ENCODE results near the gene CCNY. TPM values are rescaled to one million over a fixed set of nuclear protein-coding genes. Genes with fewer than 3 reads are reported as not detected.
"Not testable (repeated sequence)": the region's sequence is repeated elsewhere in the genome, so short reads cannot be mapped to it uniquely, and the experiment has no call there.

The CCNY gene
- total RNA-seq, 2 donors from 2014 or later, result 60.5 to 65.9 TPM

DNA sequence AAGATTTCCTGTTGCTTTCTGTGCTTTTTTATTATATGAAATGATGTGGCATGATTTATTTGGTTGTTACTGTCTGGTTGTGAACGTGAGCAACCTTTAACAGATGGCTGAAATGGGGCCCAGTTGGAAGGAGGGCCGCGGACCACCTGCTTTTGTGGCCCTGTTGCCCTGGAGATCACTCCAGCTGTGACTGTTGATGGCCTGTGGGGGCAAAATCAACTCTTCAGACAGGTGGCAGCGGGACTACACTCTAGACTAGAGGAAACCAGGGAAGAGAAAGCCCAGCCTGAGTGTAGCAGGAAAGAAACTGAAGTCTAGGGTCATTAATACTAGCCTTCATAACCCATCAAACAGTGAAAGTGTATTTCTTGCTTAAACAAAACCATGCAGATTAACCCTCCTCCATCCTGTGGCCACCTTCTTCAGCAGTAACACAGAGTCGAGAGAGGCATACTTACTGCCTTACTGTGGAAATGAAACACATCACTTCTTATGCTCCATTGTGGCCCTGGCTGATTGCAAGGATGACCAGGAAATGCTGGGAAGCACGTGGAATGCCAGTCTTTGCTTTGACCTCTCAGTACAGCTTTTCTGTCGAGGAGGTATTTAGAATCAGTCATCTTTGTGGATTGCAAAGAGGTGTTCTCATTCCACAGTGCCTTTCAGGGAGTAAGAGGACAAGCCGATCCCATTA is 80.5 kb downstream of the CCNY start:
- peak overlapping the region; percentile 19 for H3K27ac Mint-ChIP-seq

DNA sequence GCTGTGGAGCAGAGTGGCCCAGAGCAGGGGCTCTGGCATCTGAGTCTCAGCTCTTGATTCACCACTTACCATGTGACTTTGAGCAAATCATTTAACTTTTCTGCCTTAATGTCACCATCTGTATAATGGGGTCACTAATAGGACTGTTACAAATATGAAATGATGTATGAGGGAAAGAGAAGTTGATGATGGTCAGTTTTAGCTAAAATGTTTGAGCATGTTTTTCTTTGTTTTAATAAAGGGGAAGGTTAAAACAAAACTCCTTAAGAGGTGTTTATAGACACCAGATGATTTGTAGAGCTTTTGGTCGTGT is 81.0 kb downstream of the CCNY start:
- Histone ChIP-seq H3K36me3 (ENCODE audit: control insufficient read depth, insufficient read depth, low read length) (no peaks in the 10 kb centered on the region), H3K4me3 (ENCODE audit: low read length) (no peak overlapping the region), H3K4me1 (ENCODE audit: control insufficient read depth, insufficient read depth, low read length) (peaks cover 21% of the 10 kb centered on the region), H3K9ac (ENCODE audit: extremely low read depth, low read length, poor library complexity, severe bottlenecking) (no peak overlapping the region), H3K27ac (ENCODE audit: low read depth, low read length) (peak overlapping the region; percentile 40), H3K27me3 (ENCODE audit: control insufficient read depth, insufficient read depth, low read length, poor library complexity, severe bottlenecking) (no peaks in the 10 kb centered on the region), H3K9me3 (ENCODE audit: control insufficient read depth, low read length) (no peaks in the 10 kb centered on the region)
- peak overlapping the region; percentile 19 for H3K27ac Mint-ChIP-seq
- TF ChIP-seq, protein P1, sequence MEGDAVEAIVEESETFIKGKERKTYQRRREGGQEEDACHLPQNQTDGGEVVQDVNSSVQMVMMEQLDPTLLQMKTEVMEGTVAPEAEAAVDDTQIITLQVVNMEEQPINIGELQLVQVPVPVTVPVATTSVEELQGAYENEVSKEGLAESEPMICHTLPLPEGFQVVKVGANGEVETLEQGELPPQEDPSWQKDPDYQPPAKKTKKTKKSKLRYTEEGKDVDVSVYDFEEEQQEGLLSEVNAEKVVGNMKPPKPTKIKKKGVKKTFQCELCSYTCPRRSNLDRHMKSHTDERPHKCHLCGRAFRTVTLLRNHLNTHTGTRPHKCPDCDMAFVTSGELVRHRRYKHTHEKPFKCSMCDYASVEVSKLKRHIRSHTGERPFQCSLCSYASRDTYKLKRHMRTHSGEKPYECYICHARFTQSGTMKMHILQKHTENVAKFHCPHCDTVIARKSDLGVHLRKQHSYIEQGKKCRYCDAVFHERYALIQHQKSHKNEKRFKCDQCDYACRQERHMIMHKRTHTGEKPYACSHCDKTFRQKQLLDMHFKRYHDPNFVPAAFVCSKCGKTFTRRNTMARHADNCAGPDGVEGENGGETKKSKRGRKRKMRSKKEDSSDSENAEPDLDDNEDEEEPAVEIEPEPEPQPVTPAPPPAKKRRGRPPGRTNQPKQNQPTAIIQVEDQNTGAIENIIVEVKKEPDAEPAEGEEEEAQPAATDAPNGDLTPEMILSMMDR (conservative IDR thresholded peaks at IDR 0.05), result no peak
- H3K36me3 Mint-ChIP-seq (ENCODE audit: low read depth), result no peaks in the 10 kb centered on the region
- DNase-seq, result no peak
- peaks cover 47% of the 10 kb centered on the region for H3K4me1 Mint-ChIP-seq
- no peaks in the 10 kb centered on the region for H3K9me3 Mint-ChIP-seq
- WGBS, 2 experiments (ENCODE audit: insufficient coverage in 1 of 2, insufficient read length in 1 of 2), result 75% methylated on average over 1 of the region's 1 CpG; no CpG with 5 or more reads in 1 of the 2 experiments
- no peaks in the 10 kb centered on the region for H3K27me3 Mint-ChIP-seq (ENCODE audit: insufficient read depth)
- no peak overlapping the region for H3K4me3 Mint-ChIP-seq

More for the DNA sequence above, 80.5 kb downstream of the CCNY start:
- Mint-ChIP-seq H3K9me3 (no peaks in the 10 kb centered on the region), H3K4me3 (no peak overlapping the region), H3K27me3 (ENCODE audit: insufficient read depth) (no peaks in the 10 kb centered on the region), H3K36me3 (ENCODE audit: low read depth) (no peaks in the 10 kb centered on the region), H3K4me1 (peaks cover 44% of the 10 kb centered on the region)
- WGBS, 2 experiments (ENCODE audit: insufficient coverage in 1 of 2, insufficient read length in 1 of 2), result 69 to 71% methylated on average over 7 to 8 of the region's 8 CpGs
- Histone ChIP-seq H3K4me3 (ENCODE audit: low read length) (no peak overlapping the region), H3K27ac (ENCODE audit: low read depth, low read length) (peak overlapping the region; percentile 40), H3K36me3 (ENCODE audit: control insufficient read depth, insufficient read depth, low read length) (no peaks in the 10 kb centered on the region), H3K4me1 (ENCODE audit: control insufficient read depth, insufficient read depth, low read length) (peaks cover 26% of the 10 kb centered on the region), H3K9me3 (ENCODE audit: control insufficient read depth, low read length) (no peaks in the 10 kb centered on the region), H3K27me3 (ENCODE audit: control insufficient read depth, insufficient read depth, low read length, poor library complexity, severe bottlenecking) (no peaks in the 10 kb centered on the region), H3K9ac (ENCODE audit: extremely low read depth, low read length, poor library complexity, severe bottlenecking) (no peak overlapping the region)
- no peak for DNase-seq
- TF ChIP-seq, protein P1 (conservative IDR thresholded peaks at IDR 0.05), result no peak

DNA sequence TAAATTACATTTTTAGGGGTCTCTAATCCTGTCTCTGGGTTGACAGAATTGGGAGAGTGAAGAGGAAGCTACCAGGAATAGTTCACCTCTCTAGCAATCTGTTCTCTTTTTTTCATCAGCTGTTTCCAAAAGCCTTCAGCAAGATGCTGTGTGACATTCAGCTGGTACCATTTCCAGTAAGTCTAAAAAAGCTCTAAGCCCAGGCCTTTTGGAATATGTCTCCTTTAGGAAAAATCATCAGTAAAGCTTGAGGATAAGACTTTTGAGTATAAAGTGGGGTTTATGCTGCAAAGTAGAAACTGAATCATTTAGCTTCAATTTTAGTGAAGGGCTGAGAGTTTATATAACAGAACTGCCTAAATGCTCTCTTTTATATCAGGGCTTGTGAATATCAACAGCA is 81.5 kb downstream of the CCNY start:
- no peaks in the 10 kb centered on the region for H3K9me3 Mint-ChIP-seq
- Histone ChIP-seq H3K9ac (ENCODE audit: extremely low read depth, low read length, poor library complexity, severe bottlenecking) (no peak overlapping the region), H3K4me1 (ENCODE audit: control insufficient read depth, insufficient read depth, low read length) (peaks cover 19% of the 10 kb centered on the region), H3K4me3 (ENCODE audit: low read length) (no peak overlapping the region), H3K27ac (ENCODE audit: low read depth, low read length) (no peak overlapping the region), H3K36me3 (ENCODE audit: control insufficient read depth, insufficient read depth, low read length) (no peaks in the 10 kb centered on the region), H3K27me3 (ENCODE audit: control insufficient read depth, insufficient read depth, low read length, poor library complexity, severe bottlenecking) (no peaks in the 10 kb centered on the region), H3K9me3 (ENCODE audit: control insufficient read depth, low read length) (no peaks in the 10 kb centered on the region)
- peaks cover 49% of the 10 kb centered on the region for H3K4me1 Mint-ChIP-seq
- no peaks in the 10 kb centered on the region for H3K36me3 Mint-ChIP-seq (ENCODE audit: low read depth)
- TF ChIP-seq, protein P1 (conservative IDR thresholded peaks at IDR 0.05), result no peak
- H3K27me3 Mint-ChIP-seq (ENCODE audit: insufficient read depth), result no peaks in the 10 kb centered on the region
- H3K4me3 Mint-ChIP-seq, result no peak overlapping the region
- H3K27ac Mint-ChIP-seq, result no peak overlapping the region
- DNase-seq, result no peak

DNA sequence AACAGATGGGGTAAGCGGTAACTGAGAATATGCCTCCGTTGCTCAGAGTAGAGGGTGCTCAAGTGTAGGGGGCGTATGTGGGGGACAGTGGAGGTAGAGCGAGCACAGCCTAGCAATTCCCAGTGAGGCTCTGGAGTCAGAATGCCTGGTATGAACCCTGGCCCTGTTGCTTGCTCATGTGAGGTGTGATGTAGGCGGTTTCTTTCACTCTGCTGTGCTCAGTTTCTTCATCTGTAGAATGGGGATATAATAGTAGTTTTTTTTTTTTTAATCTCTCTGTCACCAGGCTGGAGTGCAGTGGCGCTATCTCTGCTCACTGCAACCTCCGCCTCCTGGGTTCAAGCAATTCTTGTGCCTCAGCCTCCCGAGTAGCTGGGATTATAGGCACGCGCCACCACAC is 82.3 kb downstream of the CCNY start:
- not testable (repeated sequence) for H3K27me3 Mint-ChIP-seq (ENCODE audit: insufficient read depth); H3K9me3 Mint-ChIP-seq; H3K4me3 Mint-ChIP-seq; H3K27ac Mint-ChIP-seq; H3K36me3 ChIP-seq (ENCODE audit: control insufficient read depth, insufficient read depth, low read length); H3K36me3 Mint-ChIP-seq (ENCODE audit: low read depth); H3K9me3 ChIP-seq (ENCODE audit: control insufficient read depth, low read length); DNase-seq; H3K27ac ChIP-seq (ENCODE audit: low read depth, low read length); H3K27me3 ChIP-seq (ENCODE audit: control insufficient read depth, insufficient read depth, low read length, poor library complexity, severe bottlenecking); H3K9ac ChIP-seq (ENCODE audit: extremely low read depth, low read length, poor library complexity, severe bottlenecking); H3K4me3 ChIP-seq (ENCODE audit: low read length)
- H3K4me1 Mint-ChIP-seq, result peaks cover 51% of the 10 kb centered on the region
- WGBS, 2 experiments (ENCODE audit: insufficient coverage in 1 of 2, insufficient read length in 1 of 2), result 95% methylated on average over 8 of the region's 10 CpGs; no CpG with 5 or more reads in 1 of the 2 experiments
- H3K4me1 ChIP-seq (ENCODE audit: control insufficient read depth, insufficient read depth, low read length), result peaks cover 14% of the 10 kb centered on the region
